Measurements from ENCODE around the gene MAIP1.

MAIP1 gene

GRCh38 chr2:199956062-199956380 lies 639 bp downstream of the MAIP1 start:
- Histone ChIP-seq H3K27me3 (ENCODE audit: control insufficient read depth, insufficient read depth, low read length) (no peaks in the 10 kb centered on the region), H3K9ac (ENCODE audit: low read length) (peak overlapping the region; percentile 26), H3K4me3 (ENCODE audit: low read length) (peak overlapping the region; percentile 77), H3K27ac (ENCODE audit: low read depth, low read length) (peak overlapping the region; percentile 89), H3K4me1 (ENCODE audit: control insufficient read depth, insufficient read depth, low read length) (peaks cover 8% of the 10 kb centered on the region), H3K36me3 (ENCODE audit: control insufficient read depth, insufficient read depth, low read length) (no peaks in the 10 kb centered on the region)

GRCh38 chr2:199958014-199958413 lies 2.6 kb downstream of the MAIP1 start:
- Histone ChIP-seq H3K9ac (ENCODE audit: low read length) (no peak overlapping the region), H3K27ac (ENCODE audit: low read depth, low read length) (no peak overlapping the region), H3K27me3 (ENCODE audit: control insufficient read depth, insufficient read depth, low read length) (no peaks in the 10 kb centered on the region), H3K4me3 (ENCODE audit: low read length) (no peak overlapping the region), H3K36me3 (ENCODE audit: control insufficient read depth, insufficient read depth, low read length) (peaks cover 7% of the 10 kb centered on the region), H3K4me1 (ENCODE audit: control insufficient read depth, insufficient read depth, low read length) (peaks cover 8% of the 10 kb centered on the region)

GRCh38 chr2:199962203-199962602 lies 6.8 kb downstream of the MAIP1 start:
- Histone ChIP-seq H3K4me3 (ENCODE audit: low read length) (no peak overlapping the region), H3K4me1 (ENCODE audit: control insufficient read depth, insufficient read depth, low read length) (no peaks in the 10 kb centered on the region), H3K9ac (ENCODE audit: low read length) (no peak overlapping the region), H3K27ac (ENCODE audit: low read depth, low read length) (no peak overlapping the region), H3K36me3 (ENCODE audit: control insufficient read depth, insufficient read depth, low read length) (peaks cover 7% of the 10 kb centered on the region), H3K27me3 (ENCODE audit: control insufficient read depth, insufficient read depth, low read length) (no peaks in the 10 kb centered on the region)

DNA sequence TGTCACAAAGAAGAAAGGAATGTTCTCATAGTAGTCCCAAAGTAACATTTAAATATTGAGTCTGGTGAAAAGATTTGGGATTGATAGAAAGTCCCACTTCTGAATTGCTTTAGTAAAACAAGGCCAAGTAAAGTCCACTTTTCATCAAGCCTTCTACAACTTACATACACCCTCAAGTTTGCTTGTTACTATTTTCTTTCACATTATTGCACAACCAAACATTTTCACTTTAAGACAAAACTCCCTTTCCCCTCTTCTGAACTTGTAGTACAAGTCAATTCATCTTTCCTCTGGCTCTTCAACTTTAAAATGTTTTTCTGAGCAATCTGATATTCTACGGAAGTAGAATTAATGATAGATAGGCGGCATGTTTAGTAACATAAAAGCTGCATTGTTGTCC lies 11.0 kb downstream of the MAIP1 start:
- H3K27me3 ChIP-seq (ENCODE audit: control insufficient read depth, insufficient read depth, low read length) = no peaks in the 10 kb centered on the region
- no peak overlapping the region for H3K9ac ChIP-seq (ENCODE audit: low read length)
- no peak overlapping the region for H3K4me3 ChIP-seq (ENCODE audit: low read length)
- H3K4me1 ChIP-seq (ENCODE audit: control insufficient read depth, insufficient read depth, low read length) = no peaks in the 10 kb centered on the region
- peaks cover 7% of the 10 kb centered on the region for H3K36me3 ChIP-seq (ENCODE audit: control insufficient read depth, insufficient read depth, low read length)
- H3K27ac ChIP-seq (ENCODE audit: low read depth, low read length) = no peak overlapping the region

DNA sequence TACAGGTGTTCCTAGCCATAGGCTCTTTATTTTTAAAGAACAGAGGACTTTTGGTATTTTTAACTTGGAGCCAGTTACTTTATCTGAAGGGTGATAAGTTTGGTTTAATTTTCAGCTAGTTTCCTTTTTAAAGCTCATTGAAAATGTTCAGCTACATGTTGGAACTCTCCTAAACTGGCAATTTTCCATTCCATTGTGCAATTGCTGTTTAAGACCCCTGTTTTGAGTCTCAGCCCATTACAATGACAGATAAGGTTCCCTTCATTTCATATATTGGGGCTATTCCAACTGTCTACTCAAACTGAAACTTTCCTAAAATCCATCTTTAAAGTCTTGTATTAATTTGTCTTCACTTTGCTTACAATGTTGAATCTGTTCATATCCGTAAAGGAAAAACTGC lies 11.6 kb downstream of the MAIP1 start:
- Histone ChIP-seq H3K27me3 (ENCODE audit: control insufficient read depth, insufficient read depth, low read length) (no peaks in the 10 kb centered on the region), H3K9ac (ENCODE audit: low read length) (no peak overlapping the region), H3K4me1 (ENCODE audit: control insufficient read depth, insufficient read depth, low read length) (no peaks in the 10 kb centered on the region), H3K27ac (ENCODE audit: low read depth, low read length) (no peak overlapping the region), H3K4me3 (ENCODE audit: low read length) (no peak overlapping the region), H3K36me3 (ENCODE audit: control insufficient read depth, insufficient read depth, low read length) (peaks cover 7% of the 10 kb centered on the region)

- Histone ChIP-seq H3K27ac (ENCODE audit: low read depth, low read length) (no peak overlapping the region), H3K9ac (ENCODE audit: low read length) (no peak overlapping the region), H3K36me3 (ENCODE audit: control insufficient read depth, insufficient read depth, low read length) (no peaks in the 10 kb centered on the region)
These were observed 12.7 kb downstream of the MAIP1 start for GRCh38 chr2:199968126-199968525.

GRCh38 chr2:199972088-199972626 lies 16.8 kb downstream of the MAIP1 start:
- Histone ChIP-seq H3K36me3 (ENCODE audit: control insufficient read depth, insufficient read depth, low read length) (no peaks in the 10 kb centered on the region), H3K9ac (ENCODE audit: low read length) (no peak overlapping the region), H3K4me1 (ENCODE audit: control insufficient read depth, insufficient read depth, low read length) (no peaks in the 10 kb centered on the region), H3K27me3 (ENCODE audit: control insufficient read depth, insufficient read depth, low read length) (no peaks in the 10 kb centered on the region), H3K4me3 (ENCODE audit: low read length) (no peak overlapping the region), H3K27ac (ENCODE audit: low read depth, low read length) (no peak overlapping the region)

More at GRCh38 chr2:199968126-199968525, 12.7 kb downstream of the MAIP1 start:
- H3K27me3 ChIP-seq (ENCODE audit: control insufficient read depth, insufficient read depth, low read length) = no peaks in the 10 kb centered on the region
- H3K4me1 ChIP-seq (ENCODE audit: control insufficient read depth, insufficient read depth, low read length) = no peaks in the 10 kb centered on the region
- no peak overlapping the region for H3K4me3 ChIP-seq (ENCODE audit: low read length)

DNA sequence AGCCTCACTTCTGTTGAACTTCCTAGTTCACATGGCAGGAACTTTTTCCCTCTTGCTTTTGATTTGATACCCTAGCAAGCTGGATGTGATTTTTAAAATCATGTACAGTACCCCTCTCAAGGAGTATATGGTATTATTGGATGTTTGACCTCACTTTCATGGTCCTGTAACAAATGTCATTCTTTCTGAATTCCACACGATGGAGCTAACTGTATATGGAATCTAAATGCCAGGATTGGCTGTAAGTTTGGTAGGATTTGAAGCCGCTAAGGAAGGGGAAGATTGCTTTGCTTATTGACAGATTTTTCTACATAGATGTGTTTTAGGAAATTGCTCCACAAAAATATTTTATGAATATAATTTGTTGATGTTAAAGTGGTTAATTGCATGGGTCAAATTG lies 18.3 kb downstream of the MAIP1 start:
- H3K36me3 ChIP-seq (ENCODE audit: control insufficient read depth, insufficient read depth, low read length) = no peaks in the 10 kb centered on the region
- H3K4me3 ChIP-seq (ENCODE audit: low read length) = no peak overlapping the region
- H3K27me3 ChIP-seq (ENCODE audit: control insufficient read depth, insufficient read depth, low read length) = no peaks in the 10 kb centered on the region
- H3K9ac ChIP-seq (ENCODE audit: low read length) = no peak overlapping the region
- H3K27ac ChIP-seq (ENCODE audit: low read depth, low read length) = no peak overlapping the region
- no peaks in the 10 kb centered on the region for H3K4me1 ChIP-seq (ENCODE audit: control insufficient read depth, insufficient read depth, low read length)

GRCh38 chr2:199975273-199975895 lies 20.0 kb downstream of the MAIP1 start:
- Histone ChIP-seq H3K4me3 (ENCODE audit: low read length) (no peak overlapping the region), H3K9ac (ENCODE audit: low read length) (no peak overlapping the region), H3K27ac (ENCODE audit: low read depth, low read length) (no peak overlapping the region), H3K27me3 (ENCODE audit: control insufficient read depth, insufficient read depth, low read length) (no peaks in the 10 kb centered on the region), H3K36me3 (ENCODE audit: control insufficient read depth, insufficient read depth, low read length) (no peaks in the 10 kb centered on the region), H3K4me1 (ENCODE audit: control insufficient read depth, insufficient read depth, low read length) (no peaks in the 10 kb centered on the region)

- no peaks in the 10 kb centered on the region for H3K27me3 ChIP-seq (ENCODE audit: control insufficient read depth, insufficient read depth, low read length)
- no peak overlapping the region for H3K9ac ChIP-seq (ENCODE audit: low read length)
- H3K4me3 ChIP-seq (ENCODE audit: low read length) = no peak overlapping the region
- no peak overlapping the region for H3K27ac ChIP-seq (ENCODE audit: low read depth, low read length)
- no peaks in the 10 kb centered on the region for H3K4me1 ChIP-seq (ENCODE audit: control insufficient read depth, insufficient read depth, low read length)
- no peaks in the 10 kb centered on the region for H3K36me3 ChIP-seq (ENCODE audit: control insufficient read depth, insufficient read depth, low read length)
These were observed 22.6 kb downstream of the MAIP1 start for GRCh38 chr2:199977984-199978415.

DNA sequence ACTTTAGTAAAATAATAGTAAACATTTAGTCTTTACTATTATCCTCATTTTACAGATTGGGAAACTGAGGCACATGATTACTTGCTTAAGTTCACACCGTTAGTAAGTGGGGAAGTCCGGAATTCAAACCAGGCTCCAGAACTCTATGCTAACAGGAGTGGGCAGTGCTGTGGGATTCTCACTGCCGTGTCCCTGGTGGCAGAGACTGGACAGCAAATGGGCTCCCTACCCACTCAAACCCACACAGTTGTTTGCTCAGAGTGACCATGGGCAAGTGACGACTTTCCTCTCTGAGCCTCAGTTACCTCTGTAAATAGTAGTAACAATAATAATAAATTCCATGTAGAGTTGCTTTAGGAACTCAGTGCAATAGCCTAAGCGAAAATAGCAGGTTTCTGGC lies 24.0 kb downstream of the MAIP1 start:
- Histone ChIP-seq H3K4me3 (ENCODE audit: low read length) (peak overlapping the region; percentile 35), H3K27me3 (ENCODE audit: control insufficient read depth, insufficient read depth, low read length) (no peaks in the 10 kb centered on the region), H3K36me3 (ENCODE audit: control insufficient read depth, insufficient read depth, low read length) (no peaks in the 10 kb centered on the region), H3K9ac (ENCODE audit: low read length) (no peak overlapping the region), H3K4me1 (ENCODE audit: control insufficient read depth, insufficient read depth, low read length) (no peaks in the 10 kb centered on the region), H3K27ac (ENCODE audit: low read depth, low read length) (no peak overlapping the region)

GRCh38 chr2:199979832-199980628 lies 24.6 kb downstream of the MAIP1 start:
- Histone ChIP-seq H3K4me3 (ENCODE audit: low read length) (peak overlapping the region; percentile 35), H3K36me3 (ENCODE audit: control insufficient read depth, insufficient read depth, low read length) (no peaks in the 10 kb centered on the region), H3K4me1 (ENCODE audit: control insufficient read depth, insufficient read depth, low read length) (no peaks in the 10 kb centered on the region), H3K9ac (ENCODE audit: low read length) (no peak overlapping the region), H3K27ac (ENCODE audit: low read depth, low read length) (no peak overlapping the region), H3K27me3 (ENCODE audit: control insufficient read depth, insufficient read depth, low read length) (no peaks in the 10 kb centered on the region)
